GM19467 (cell line): Measurements from ENCODE around the gene UBTF.

ENCODE experiments used
- ATAC-seq: cut with Tn5 transposase; IDR thresholded peaks from one replicate; pipeline ENCODE4 v1.9.1; 2021; ENCODE audit warnings: mild to moderate bottlenecking, moderate library complexity; ENCODE audit not compliant: unreplicated experiment

UBTF gene

DNA sequence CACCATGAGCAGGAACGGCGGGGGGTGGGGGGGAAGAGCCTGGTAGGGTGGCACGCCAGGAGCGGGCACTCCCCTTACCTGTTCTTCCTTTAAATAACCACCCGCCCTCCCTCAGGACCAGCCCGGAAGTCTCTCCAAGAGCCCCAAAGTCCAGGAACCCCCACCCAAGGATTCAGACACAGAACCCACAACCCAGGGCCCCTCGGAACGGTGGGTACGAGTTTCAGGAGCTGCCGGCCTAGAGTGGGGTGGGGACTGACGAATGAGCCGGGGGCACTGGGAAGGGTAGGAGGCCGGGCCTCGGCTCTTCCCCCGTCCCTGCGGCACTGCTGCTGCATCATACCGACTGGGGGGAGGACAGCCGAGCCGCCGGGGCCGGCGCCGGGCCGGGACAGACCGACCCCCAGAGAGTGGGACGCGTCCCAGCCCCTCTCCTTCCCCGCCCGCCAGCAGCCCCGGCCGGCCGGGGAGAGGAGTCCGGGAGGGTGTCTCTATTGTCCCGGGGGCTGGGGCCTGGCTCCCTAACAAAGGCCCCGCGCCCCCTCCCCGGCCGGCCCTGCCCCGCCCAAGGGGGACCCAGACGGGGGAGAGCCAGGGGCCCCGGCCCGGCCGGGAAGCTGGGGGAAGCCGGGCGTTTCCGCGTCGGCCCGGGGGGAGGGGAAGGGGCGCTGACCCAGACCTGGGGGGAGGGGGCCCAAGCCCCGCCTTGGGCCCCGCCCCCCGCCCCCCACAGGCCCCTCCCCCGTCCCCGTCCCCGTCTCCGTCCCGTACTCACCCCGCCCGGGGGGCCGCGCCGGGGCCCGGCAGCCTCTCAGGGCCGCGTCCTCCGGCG lies 20.5 kb downstream of the UBTF start:
- peak; percentile 13 for ATAC-seq

DNA sequence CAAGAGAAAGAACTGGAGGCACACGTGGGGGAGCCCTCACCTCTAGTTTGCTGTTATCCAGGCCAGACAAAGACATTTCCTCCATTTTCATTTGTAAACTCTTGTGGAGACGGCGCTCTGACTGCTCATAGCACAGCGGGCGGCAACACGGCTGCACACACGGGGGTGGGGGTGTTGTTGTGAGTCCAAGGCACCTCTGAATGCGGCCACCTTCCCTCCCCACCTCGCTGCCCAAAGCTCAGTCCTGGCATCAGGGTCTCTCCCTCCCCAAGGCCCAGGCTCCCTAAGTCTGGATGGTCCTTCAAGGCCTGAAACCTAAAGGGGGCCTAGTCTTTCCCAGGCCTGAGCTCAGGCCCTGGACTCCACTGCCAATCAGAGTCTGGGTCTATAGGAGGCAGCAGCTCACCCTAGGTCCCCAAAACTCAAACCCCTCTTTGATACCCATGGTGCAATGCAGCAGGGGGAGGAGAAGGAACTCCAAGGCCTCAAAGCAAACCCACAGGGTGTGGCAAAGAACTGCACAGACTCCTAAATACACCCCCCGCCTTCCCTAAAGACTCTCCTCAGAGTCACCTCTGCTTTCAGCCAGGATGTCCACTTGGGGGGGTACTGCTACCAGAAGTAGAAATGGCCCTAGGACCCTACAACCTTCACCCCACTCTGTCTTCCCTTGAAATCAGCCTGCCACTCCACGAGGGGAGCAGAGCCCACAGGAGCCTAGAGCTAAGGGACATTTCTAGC lies 21.3 kb downstream of the UBTF start:
- ATAC-seq: no peak

DNA sequence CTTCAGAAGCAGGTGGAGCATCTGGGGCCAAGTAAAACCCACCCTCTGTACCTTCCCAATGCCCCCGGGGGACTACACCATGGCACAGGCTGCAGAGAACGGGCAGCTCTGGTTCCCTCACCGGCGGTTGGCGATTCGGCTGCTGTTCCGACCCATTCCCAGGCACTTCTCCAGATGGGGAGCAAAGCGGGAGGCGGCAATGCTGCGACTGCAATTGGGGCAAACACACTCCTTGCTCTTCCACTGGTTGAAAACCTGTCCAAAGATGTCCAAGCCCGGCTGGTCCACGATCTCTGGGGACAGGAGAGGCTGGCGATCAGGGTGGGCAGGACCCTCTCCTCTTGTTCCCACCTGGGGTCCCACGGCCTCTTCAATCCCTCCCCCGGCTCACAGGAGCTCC lies 22.4 kb downstream of the UBTF start:
- no peak for ATAC-seq

DNA sequence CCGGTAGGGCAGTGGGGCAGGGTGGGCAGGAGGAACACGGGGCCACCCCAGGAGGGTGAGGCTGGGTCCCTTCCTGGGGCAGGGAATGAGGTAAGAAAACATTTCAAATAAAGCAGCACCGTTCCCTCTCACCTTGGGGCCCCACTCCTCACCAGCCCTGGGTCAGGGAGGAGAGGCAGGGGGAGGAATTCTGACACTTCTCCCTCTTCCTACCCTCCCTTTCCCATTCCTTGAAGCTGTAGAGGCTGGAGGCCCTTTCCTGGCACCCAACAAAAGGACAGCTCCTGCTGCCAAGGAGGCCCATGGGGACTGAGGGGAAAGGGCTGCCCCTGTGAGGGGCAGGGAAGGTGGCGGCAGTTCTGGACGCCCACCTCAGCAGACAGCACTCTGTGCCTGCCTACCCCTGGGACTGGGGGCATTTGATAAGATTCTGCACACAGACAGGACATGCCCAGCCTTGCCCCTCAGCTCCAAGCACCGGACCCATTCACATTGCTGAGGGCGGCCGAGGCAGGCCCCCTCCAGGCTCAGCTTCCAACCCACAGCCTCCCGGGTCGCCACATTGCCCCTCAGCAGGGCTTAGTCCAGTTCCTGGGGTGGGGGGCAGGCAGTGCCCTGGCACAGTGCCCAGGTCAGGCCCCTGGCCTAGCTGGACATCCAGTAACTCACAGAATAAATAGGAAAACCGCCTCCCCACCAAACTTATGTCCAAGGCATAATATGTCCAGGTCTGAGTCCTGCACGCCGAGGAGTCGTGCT lies 26.0 kb downstream of the UBTF start:
- no peak for ATAC-seq

DNA sequence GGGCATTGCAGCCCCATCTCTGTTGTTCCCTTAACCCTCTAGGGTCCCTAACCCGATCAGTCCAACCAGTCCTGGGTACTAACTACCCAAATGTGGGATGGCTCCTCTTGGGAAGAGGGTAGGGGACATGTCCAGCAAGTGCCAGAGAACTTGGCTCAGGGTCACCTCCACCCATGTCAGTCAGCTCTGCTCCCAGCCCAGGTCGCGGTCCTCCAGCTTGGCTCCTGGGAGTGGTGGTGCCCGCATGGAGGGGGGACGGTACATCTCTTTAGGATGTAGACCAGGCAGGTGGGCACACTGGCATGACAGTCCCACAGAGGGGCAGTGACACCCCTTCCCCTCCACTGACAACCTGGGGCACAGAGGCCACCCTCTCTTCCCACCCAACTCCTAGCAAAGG lies 26.7 kb downstream of the UBTF start:
- ATAC-seq: no peak

DNA sequence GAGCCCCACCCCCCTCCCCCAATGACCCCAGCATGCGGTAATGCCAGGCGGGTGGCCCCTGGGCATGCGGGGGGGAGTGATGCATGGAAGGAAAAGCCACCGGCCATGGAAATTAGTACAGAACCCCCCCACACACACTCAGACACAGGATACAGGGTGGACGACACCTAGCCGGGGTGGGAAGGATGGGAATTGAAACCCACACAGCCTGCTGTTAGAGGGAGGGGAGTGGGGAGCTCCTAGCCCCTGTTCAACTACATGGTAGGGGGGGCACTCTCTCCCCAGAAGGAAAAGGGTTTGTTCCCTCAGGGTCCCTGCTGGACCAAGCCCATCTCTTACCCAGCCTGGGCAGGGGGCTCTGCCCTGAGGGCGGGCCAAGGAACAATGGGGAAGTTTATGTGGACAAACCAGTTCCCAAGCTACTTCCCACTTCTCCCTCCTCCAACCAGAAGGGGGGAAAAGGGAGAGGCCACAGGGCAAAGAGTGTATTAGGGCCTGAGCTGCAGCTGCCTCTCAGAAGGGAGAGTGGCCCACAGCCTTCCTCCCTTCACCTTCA lies 27.5 kb downstream of the UBTF start:
- ATAC-seq: no peak

DNA sequence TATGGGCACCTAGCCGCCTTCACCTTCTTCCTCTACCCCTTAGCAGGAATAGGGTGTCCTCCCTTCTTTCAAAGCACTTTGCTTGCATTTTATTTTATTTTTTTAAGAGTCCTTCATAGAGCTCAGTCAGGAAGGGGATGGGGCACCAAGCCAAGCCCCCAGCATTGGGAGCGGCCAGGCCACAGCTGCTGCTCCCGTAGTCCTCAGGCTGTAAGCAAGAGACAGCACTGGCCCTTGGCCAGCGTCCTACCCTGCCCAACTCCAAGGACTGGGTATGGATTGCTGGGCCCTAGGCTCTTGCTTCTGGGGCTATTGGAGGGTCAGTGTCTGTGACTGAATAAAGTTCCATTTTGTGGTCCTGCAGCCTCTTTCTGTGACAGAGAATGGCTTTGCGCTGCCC lies 28.1 kb downstream of the UBTF start:
- no peak for ATAC-seq

DNA sequence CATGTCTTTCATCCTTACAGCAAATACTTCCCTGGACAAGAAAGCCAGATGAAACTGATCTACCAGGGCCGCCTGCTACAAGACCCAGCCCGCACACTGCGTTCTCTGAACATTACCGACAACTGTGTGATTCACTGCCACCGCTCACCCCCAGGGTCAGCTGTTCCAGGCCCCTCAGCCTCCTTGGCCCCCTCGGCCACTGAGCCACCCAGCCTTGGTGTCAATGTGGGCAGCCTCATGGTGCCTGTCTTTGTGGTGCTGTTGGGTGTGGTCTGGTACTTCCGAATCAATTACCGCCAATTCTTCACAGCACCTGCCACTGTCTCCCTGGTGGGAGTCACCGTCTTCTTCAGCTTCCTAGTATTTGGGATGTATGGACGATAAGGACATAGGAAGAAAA lies 29.0 kb downstream of the UBTF start:
- ATAC-seq: no peak

DNA sequence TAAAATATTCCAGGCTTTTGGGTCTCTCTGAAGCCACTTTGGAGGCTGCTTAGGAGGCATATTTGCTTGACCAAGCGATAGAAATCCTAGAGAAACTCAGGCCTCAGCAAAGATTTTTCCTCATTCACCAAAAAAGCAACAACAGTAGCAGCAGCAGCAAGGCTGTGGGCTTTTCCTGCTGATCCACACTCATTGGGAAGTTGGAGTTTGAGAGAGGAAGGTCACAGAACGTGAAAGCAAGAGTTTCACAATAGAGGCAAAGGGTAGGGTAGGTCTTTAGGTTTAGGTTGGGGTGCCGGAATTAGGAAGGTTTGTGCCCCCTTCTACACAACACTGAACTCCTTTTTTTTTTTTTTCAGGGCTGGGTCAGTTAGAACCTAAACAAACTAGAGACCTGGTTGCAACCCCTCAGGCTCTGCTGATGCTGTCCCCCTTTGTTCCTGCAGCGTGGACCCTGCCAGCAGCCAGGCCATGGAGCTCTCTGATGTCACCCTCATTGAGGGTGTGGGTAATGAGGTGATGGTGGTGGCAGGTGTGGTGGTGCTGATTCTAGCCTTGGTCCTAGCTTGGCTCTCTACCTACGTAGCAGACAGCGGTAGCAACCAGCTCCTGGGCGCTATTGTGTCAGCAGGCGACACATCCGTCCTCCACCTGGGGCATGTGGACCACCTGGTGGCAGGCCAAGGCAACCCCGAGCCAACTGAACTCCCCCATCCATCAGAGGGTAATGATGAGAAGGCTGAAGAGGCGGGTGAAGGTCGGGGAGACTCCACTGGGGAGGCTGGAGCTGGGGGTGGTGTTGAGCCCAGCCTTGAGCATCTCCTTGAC lies 30.7 kb downstream of the UBTF start:
- no peak for ATAC-seq

DNA sequence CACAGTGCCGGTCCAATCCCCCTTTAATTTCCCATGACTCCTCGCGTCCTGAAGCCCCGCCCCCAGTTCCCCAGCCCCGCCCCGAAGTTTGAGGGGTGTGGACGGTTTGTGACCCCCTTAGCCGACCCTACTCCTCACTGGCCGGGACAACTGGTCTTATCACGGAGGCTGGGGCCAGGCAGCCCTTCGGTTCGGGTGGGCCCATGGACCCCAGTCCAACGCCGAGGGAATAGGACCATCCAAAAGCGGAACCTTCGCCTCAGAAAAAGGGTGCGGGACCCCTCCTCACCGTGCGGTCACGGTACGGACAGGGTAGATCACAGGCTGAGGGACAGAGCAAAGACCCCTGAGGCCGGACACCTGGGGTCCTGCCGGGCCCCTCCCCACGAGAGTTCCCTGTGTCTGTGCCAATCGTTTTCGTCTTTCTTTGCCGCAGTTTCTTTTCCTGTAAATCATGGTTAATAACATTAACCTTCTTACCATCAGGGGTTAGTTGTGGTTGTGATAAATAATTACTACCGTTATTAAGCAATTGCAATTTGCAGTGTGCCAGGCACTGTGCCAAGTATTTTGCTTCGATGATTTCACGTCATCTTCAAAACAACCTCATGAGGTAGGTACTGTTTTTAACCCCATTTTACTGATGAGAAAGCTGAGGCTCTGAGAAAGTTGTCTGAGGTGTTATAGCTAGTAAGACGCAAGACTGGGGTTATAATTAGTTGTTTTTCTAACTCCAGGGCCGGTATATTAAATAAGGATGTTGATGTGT lies 32.2 kb downstream of the UBTF start:
- peak; percentile 23 for ATAC-seq

DNA sequence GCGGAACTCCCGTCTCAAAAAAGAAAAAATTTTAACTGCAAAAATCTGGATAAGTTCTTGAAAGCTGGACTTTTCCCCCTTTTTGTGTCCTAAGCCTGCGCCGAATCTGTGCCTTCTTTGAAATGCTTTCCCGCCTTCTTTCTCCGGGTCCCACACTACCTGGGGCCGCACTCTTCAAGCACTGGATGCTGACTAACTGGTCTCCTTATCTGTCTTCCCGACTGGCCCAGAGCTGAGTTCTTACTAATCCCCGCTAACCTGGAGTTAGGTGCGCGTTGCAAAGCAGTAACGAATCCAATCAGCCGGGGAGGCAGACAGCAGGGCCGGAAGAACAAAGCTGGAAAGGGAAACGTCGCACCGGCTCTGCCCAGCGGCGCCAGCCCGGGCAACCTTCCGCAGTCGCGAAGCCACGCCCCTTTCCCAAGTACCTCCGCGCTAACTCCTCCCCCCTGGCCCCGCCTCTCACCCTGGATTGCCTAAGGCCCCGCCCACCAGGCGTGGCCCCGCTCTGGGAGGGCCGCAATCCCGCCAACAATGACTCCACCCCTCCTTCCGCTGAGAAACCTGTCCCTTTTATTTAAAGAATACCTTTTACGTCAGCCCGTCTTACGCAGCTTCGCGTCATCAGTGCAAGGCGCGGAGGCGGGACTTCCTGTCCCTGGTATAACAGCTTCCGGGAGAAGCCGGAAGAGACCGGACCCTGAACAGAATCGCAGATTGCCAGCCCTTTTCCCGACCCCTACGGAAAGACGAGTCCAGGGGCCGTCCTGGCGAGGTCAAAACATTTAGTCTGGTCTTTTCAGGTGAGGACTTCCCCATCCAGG lies 33.0 kb downstream of the UBTF start, which contains the start of gene TMUB2:
TSS of gene TMUB2 (plus strand) at position 666 of the 824 bp plus-strand sequence. CDS start 737 bp downstream, outside the sequence.
- ATAC-seq: peak; percentile 92

DNA sequence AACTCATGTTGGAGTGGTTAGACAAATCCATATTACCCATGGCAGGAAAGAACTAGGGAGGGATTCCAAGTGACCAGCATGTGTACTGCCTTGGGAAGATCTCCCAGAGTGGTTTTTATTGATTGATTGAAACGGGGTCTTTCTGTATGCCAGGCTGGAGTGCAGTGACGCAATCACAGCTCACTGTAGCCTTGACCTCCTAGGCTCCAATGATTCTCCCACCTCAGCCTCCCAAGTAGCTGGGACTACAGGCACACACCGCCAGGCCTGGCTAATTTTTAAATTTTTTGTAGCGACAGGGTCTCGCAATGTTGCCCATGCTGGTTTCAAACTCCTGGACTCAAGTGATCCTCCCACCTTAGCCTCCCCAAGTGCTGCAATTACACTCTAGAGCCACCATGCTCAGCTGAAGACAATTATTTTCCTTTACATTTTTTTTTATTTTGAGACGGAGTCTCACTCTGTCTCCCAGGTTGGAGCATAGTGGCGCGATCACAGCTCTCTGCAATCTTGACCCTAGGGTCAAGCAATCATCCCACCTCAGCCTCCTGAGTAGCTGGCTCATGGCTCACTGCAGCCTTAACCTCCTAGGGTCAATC lies 35.2 kb downstream of the UBTF start:
- no peak for ATAC-seq

DNA sequence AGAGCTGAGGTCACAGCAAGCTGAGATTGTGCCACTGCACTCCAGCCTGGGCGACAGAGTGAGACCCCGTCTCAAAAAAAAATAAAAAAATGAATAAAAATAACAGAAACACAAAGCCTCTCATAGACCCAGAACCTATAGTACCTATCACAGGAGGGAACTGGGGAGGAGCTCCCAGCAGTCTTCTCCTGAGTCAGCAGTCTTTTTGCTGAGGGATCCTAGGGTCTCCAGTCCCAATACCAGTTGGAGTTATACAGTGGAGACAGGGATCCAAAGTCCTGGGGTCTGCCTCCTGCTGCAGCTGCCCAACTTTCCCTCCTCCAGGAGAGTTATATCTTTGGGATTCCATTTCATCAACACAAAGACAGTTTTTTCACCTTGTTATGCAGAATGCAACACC lies 36.5 kb downstream of the UBTF start:
- ATAC-seq: no peak

DNA sequence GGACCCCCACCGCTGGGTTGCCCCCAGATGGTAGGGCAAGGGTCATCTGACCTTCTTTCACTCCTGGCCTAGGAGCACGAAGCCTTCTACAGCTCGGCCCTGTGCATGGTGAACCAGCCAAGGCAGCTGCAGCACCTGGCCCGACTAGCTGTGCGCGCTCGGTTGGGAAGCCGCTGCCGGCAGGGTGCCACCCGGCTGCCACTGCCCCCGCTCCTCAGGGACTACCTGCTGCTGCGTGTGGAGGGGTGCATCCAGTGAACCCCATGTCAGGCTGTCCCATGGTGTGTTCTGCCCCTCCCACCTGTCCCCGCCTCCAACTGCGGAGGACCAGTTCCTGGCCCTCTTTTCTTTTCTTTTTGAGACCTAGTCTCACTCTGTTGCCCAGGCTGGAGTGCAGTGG lies 41.3 kb downstream of the UBTF start:
- no peak for ATAC-seq

DNA sequence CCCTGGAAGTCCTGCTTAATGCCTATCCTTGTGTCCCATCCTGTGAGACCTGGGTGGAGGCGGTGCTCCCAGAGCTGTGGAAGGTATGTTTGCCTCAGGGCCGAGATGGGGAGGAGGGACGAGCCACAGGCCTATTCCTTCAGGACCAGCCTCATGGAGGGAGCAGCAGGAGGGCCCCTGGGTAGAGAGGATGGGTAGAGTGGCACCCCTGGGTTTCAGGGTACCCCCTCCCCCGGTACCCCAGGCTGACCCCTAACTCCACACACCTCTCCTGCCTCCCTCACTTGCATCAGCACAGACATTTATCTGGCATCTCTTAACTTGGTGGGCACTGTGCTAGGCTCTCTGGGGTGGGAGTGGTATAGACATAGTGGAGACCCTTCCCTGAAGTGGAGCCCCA lies 41.8 kb downstream of the UBTF start:
- ATAC-seq: no peak

DNA sequence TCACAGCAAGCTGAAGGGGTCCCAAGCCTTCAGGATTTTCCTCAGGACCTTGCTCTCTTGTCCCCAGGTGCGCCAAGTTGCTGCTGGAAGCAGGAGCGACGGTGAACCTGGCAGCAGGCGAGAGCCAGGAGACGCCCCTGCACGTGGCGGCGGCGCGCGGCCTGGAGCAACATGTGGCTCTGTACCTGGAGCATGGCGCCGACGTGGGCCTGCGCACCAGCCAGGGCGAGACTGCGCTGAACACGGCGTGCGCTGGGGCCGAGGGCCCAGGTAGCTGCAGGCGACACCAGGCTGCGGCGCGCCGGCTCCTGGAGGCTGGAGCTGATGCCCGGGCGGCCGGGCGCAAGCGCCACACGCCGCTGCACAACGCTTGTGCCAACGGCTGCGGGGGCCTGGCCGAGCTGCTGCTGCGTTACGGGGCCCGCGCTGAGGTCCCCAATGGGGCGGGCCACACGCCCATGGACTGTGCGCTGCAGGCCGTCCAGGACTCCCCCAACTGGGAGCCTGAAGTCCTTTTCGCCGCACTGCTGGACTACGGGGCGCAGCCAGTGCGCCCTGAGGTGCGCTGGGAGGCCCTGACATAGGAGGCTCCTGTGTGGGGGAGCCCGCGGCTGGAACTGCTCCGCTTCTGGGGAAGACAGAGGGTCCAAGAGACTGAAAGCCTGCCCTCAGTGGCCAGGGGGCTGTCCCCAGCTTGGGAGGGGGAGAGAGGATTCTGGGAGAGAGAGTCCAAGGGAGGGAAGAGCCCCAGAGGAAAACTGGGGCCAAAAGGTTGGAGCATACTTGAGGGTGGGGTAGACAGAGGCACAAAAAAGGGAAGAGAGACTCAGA lies 42.6 kb downstream of the UBTF start:
- ATAC-seq: no peak

DNA sequence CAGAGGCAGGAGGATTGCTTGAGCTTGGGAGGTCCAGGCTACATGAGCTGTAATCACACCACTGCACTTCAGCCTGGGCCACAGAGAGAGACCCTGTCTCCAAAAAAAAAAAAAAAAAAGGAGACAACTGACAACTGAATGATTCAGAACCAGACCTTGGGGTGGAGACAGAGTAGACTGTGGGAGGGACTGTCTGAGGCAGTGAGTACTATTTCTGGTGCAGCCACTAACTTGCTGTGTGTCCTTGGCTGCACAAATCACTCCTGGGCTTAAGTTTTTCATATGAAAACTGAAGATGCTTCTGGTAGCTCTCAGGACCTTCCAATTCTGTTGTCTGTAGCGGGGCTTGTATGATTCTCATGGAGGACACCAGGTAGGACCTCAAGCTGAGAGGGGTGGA lies 43.2 kb downstream of the UBTF start:
- ATAC-seq: no peak
